GM23248 (cell line): ENCODE measurements around the gene BTD. TPM values are rescaled to one million over a fixed set of nuclear protein-coding genes. Genes with fewer than 3 reads are reported as not detected.

Source experiments
- DNase-seq: peaks from one replicate; pipeline ENCODE4 v3.0.0-alpha.2; 2015
- H2AFZ ChIP-seq: fragments of 200-600 bp; sonication (generic); 2 replicates; pipeline ENCODE4 v1.6.1; 2016; ENCODE audit warnings: antibody characterized with exemption
- H3F3A ChIP-seq: fragments of 200-600 bp; sonication (generic); 2 replicates; pipeline ENCODE4 v1.6.1; 2016; ENCODE audit warnings: mild to moderate bottlenecking, antibody characterized with exemption, mixed run types; ENCODE audit not compliant: insufficient read depth
- H3K27ac ChIP-seq: fragments of 200-600 bp; sonication (generic); 2 replicates; pipeline ENCODE4 v1.5.1; 2016; ENCODE audit warnings: mild to moderate bottlenecking
- H3K27me3 ChIP-seq: fragments of 200-600 bp; sonication (generic); replicated peaks from 2 replicates; pipeline ENCODE4 v1.6.1; 2016; ENCODE audit warnings: mild to moderate bottlenecking; ENCODE audit not compliant: insufficient read depth
- H3K36me3 ChIP-seq: fragments of 200-600 bp; sonication (generic); 2 replicates; pipeline ENCODE4 v1.6.1; 2016; ENCODE audit warnings: low read depth, mild to moderate bottlenecking
- H3K4me1 ChIP-seq: fragments of 200-600 bp; sonication (generic); 2 replicates; pipeline ENCODE4 v1.6.1; 2016; ENCODE audit warnings: mild to moderate bottlenecking; ENCODE audit not compliant: insufficient read depth
- H3K4me2 ChIP-seq: fragments of 200-600 bp; sonication (generic); one replicate; pipeline ENCODE4 v1.6.1; 2016; ENCODE audit warnings: mild to moderate bottlenecking; ENCODE audit not compliant: unreplicated experiment
- H3K4me3 ChIP-seq: fragments of 200-600 bp; sonication (generic); 2 replicates; pipeline ENCODE4 v1.5.1; 2016; ENCODE audit warnings: mild to moderate bottlenecking
- H3K79me2 ChIP-seq: fragments of 200-600 bp; sonication (generic); 2 replicates; pipeline ENCODE4 v1.6.1; 2016; ENCODE audit warnings: mild to moderate bottlenecking; ENCODE audit not compliant: insufficient read depth
- H3K9ac ChIP-seq: fragments of 200-600 bp; sonication (generic); 2 replicates; pipeline ENCODE4 v1.6.1; 2016; ENCODE audit warnings: mild to moderate bottlenecking
- H3K9me2 ChIP-seq: fragments of 200-600 bp; sonication (generic); 2 replicates; pipeline ENCODE4 v1.6.1; 2016; ENCODE audit warnings: mixed run types, mild to moderate bottlenecking, moderate library complexity; ENCODE audit not compliant: insufficient read depth
- H3K9me3 ChIP-seq: fragments of 200-600 bp; sonication (generic); one replicate; pipeline ENCODE4 v1.6.1; 2017; ENCODE audit warnings: low read depth
- H4K20me1 ChIP-seq: fragments of 200-600 bp; sonication (generic); 2 replicates; pipeline ENCODE4 v1.6.0; 2016; ENCODE audit not compliant: insufficient read depth
- EZH2 ChIP-seq: fragments of 200-600 bp; sonication (generic); IDR thresholded peaks from 2 replicates; pipeline ENCODE4 v1.6.1; 2018; ENCODE audit warnings: antibody characterized with exemption, mild to moderate bottlenecking; ENCODE audit not compliant: insufficient read depth, poor library complexity, severe bottlenecking
- EZH2phosphoT487 ChIP-seq: fragments of 200-600 bp; sonication (generic); IDR thresholded peaks from 2 replicates; pipeline ENCODE4 v1.6.1; 2018; ENCODE audit warnings: antibody characterized with exemption, moderate library complexity, mild to moderate bottlenecking, low read depth; ENCODE audit not compliant: insufficient read depth
- WGBS, 2 experiments: methylation state at CpG; one replicate each; pipeline ENCODE4 v1.1.6; 2015 to 2017; ENCODE audit warnings: low lambda C conversion rate in 2 of 2, low coverage in 1 of 2; ENCODE audit errors: missing lambda C conversion rate in 2 of 2; 5-methylcytosine and 5-hydroxymethylcytosine counted together
- in situ Hi-C: fragments of 300-500 bp; cut with MboI; formaldehyde crosslinking; loops from 2 replicates; pipeline ENCODE4 v1.15.0; 2020
- polyA plus RNA-seq: library from polyadenylated mRNA; unstranded; fragments of >200 nt; fragmentation: Nextera tagmentation; extraction: Ambion mirVana; gene quantifications from 2 replicates; pipeline ENCODE4 v1.2.1, GENCODE V29; 2016
- total RNA-seq: library from RNA; depleted of rRNA; stranded (reverse); fragments of >200 nt; shearing (Covaris generic); gene quantifications from 2 replicates; pipeline ENCODE4 v1.2.3, GENCODE V29; 2014

Gene BTD
- total and polyA plus RNA-seq, 2 experiments from 2014 or later, result 20.1 to 48.0 TPM

DNA sequence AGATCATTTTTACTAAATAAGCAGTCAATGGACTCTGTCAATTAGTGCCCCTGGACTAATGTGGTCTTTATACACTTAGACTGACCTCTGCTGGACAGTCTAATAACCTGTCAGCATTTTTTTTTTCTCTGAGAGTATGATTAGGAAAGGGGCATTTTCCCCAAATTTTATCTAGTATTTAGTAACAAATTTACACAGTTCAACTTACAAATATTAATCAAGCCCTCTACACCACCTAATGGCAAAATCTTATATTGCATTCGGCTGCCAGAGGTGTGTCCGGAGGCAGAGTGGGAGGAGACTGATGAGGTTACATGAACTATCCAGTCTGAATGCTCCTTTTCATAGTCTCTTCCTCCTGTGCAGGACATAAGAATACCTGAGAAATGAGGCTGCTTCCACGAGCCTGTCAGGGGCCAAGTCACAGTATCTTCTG lies 44.0 kb upstream of the BTD start:
- Histone ChIP-seq H3K9ac (no peak overlapping the region), H3K4me2 (no peak overlapping the region), H4K20me1 (no peaks in the 10 kb centered on the region; the same call in 1 of the 2 replicates), H3K9me3 (no peaks in the 10 kb centered on the region), H3F3A (no peaks in the 10 kb centered on the region), H2AFZ (no peak overlapping the region), H3K79me2 (no peaks in the 10 kb centered on the region), H3K4me3 (no peak overlapping the region), H3K9me2 (no peaks in the 10 kb centered on the region), H3K36me3 (0 out of 2 replicates have a peak, but pooled peaks cover 8% of the 10 kb centered on the region), H3K4me1 (0 out of 2 replicates have a peak, but pooled peaks cover 5% of the 10 kb centered on the region), H3K27me3 (no peaks in the 10 kb centered on the region), H3K27ac (no peak overlapping the region)
- TF ChIP-seq EZH2 (no peak), EZH2phosphoT487 (no peak)
- DNase-seq, result peak; percentile 85
- WGBS, 2 experiments, result 0 to 1% methylated on average over 3 of the region's 3 CpGs
- in situ Hi-C loops, result loop anchor here (10.0 to 25.0 kb wide), 2 partner anchors 133 to 295 kb away; partner anchors contain the start of genes EAF1 and METTL6

DNA sequence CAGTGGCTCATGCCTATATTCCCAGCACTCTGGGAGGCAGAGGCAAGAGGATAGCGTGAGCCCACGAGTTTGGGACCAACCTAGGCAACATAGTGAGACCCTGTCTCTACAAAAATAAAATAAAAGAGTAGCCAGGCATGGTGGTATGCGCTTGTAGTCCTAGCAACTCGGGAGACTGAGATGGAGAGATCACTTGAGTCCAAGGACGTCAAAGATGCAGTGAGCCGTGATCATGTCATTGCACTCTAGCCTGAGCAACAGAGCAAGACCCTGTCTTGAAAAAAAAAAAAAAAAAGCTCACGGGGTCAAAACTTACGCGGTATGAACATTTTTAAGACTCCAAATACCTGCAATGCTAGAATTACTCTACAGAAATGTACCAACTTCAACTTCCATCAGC lies 43.0 kb upstream of the BTD start:
- H3K4me2 ChIP-seq, result no peak overlapping the region
- TF ChIP-seq EZH2phosphoT487 (no peak), EZH2 (no peak)
- no peak overlapping the region for H2AFZ ChIP-seq
- no peaks in the 10 kb centered on the region for H3K9me2 ChIP-seq
- no peak overlapping the region for H3K27ac ChIP-seq
- H3K4me3 ChIP-seq, result no peak overlapping the region
- in situ Hi-C loops, result loop anchor here (10.0 to 25.0 kb wide), 2 partner anchors 134 to 296 kb away; partner anchors contain the start of genes EAF1 and METTL6
- 0 out of 2 replicates have a peak, but pooled peaks cover 17% of the 10 kb centered on the region for H3K36me3 ChIP-seq
- no peaks in the 10 kb centered on the region for H3K79me2 ChIP-seq
- peaks cover 3% of the 10 kb centered on the region; the same call in 1 of the 2 replicates for H3F3A ChIP-seq
- 75 to 76% methylated on average over 9 of the region's 9 CpGs for WGBS, 2 experiments
- no peaks in the 10 kb centered on the region for H3K27me3 ChIP-seq
- H3K9me3 ChIP-seq, result no peaks in the 10 kb centered on the region
- H4K20me1 ChIP-seq, result no peaks in the 10 kb centered on the region; the same call in 1 of the 2 replicates
- no peak overlapping the region for H3K9ac ChIP-seq
- DNase-seq, result no peak
- H3K4me1 ChIP-seq, result 0 out of 2 replicates have a peak, but pooled peaks cover 5% of the 10 kb centered on the region

GRCh38 chr3:15562560-15562959 lies 39.0 kb upstream of the BTD start:
- Histone ChIP-seq H3K9ac (no peak overlapping the region), H3K27me3 (no peaks in the 10 kb centered on the region), H3F3A (peaks cover 4% of the 10 kb centered on the region; the same call in 1 of the 2 replicates), H4K20me1 (no peaks in the 10 kb centered on the region), H3K27ac (no peak overlapping the region), H3K4me1 (no peaks in the 10 kb centered on the region), H3K4me2 (no peak overlapping the region), H3K9me2 (no peaks in the 10 kb centered on the region), H3K79me2 (no peaks in the 10 kb centered on the region), H2AFZ (no peak overlapping the region), H3K36me3 (peaks cover 35% of the 10 kb centered on the region; the same call in 1 of the 2 replicates), H3K9me3 (no peaks in the 10 kb centered on the region), H3K4me3 (no peak overlapping the region)
- DNase-seq, result no peak
- in situ Hi-C loops, result loop anchor here (25.0 kb wide), 1 partner anchor 300 kb away; no protein-coding TSS in a partner anchor
- TF ChIP-seq EZH2phosphoT487 (no peak), EZH2 (no peak)
- WGBS, 2 experiments, result 92 to 95% methylated on average over 5 of the region's 5 CpGs

- DNase-seq, result no peak
Measured at GRCh38 chr3:15563190-15563589, 38.4 kb upstream of the BTD start.

More at GRCh38 chr3:15563190-15563589, 38.4 kb upstream of the BTD start:
- H3K36me3 ChIP-seq, result peaks cover 41% of the 10 kb centered on the region
- no peaks in the 10 kb centered on the region for H3K79me2 ChIP-seq
- H3K4me3 ChIP-seq, result no peak overlapping the region
- H3K9me2 ChIP-seq, result no peaks in the 10 kb centered on the region
- no peak overlapping the region for H2AFZ ChIP-seq
- no peaks in the 10 kb centered on the region for H3K9me3 ChIP-seq
- TF ChIP-seq EZH2phosphoT487, result no peak
- TF ChIP-seq EZH2, result no peak
- H3K4me1 ChIP-seq, result no peaks in the 10 kb centered on the region
- H3K4me2 ChIP-seq, result no peak overlapping the region
- in situ Hi-C loops, result loop anchor here (25.0 kb wide), 1 partner anchor 301 kb away; no protein-coding TSS in a partner anchor
- H3F3A ChIP-seq, result peaks cover 4% of the 10 kb centered on the region; the same call in 1 of the 2 replicates
- H3K27me3 ChIP-seq, result no peaks in the 10 kb centered on the region
- no peaks in the 10 kb centered on the region for H4K20me1 ChIP-seq
- no peak overlapping the region for H3K27ac ChIP-seq
- H3K9ac ChIP-seq, result no peak overlapping the region
- WGBS, 2 experiments, result 100% methylated on average over 1 of the region's 1 CpG
